GM21526 (cell line): ENCODE results near the gene SOX5.
"Not testable (repeated sequence)": the region's sequence is repeated elsewhere in the genome, so short reads cannot be mapped to it uniquely, and the experiment has no call there.

Source experiments
- ATAC-seq: cut with Tn5 transposase; IDR thresholded peaks from one replicate; pipeline ENCODE4 v1.9.1; 2021; ENCODE audit warnings: moderate library complexity; ENCODE audit not compliant: unreplicated experiment, low FRiP score

SOX5 gene

DNA sequence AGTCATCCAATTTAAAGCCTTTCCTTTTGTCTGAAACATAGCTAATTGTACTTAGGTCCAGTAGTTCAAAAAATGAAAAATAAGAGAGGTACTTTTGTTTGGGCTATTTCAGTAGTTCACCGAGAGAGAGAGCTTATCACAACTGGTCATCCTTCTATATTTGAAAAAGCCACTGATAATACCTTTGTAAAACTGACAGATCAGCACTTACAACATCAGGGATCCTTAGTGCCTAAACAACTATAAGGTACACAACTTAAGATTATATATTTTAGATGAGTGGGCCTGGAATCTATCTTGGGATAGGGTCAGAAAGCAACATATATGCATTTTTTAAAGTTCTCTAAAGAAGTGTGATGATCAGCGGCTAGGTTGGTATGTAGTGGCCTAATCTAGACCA lies 97.9 kb downstream of the SOX5 start:
- ATAC-seq = no peak

DNA sequence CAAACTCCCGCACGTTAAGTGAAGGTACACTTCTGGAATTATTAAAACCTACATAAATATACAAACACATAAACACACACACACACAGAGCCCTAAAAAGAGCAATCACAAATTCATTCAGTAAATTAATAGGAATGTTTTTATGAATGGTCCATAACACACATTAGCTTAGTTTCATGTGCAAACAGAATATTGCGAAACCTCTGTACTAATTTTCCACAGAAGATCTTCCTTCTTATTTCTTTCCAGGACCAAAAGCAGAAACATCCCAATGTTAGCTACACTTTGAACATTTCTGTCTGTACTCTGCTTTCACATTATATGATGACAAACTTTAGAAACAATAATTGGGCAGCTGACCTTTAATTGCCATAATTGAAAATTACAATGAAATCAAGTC lies 101.6 kb downstream of the SOX5 start:
- ATAC-seq = no peak

DNA sequence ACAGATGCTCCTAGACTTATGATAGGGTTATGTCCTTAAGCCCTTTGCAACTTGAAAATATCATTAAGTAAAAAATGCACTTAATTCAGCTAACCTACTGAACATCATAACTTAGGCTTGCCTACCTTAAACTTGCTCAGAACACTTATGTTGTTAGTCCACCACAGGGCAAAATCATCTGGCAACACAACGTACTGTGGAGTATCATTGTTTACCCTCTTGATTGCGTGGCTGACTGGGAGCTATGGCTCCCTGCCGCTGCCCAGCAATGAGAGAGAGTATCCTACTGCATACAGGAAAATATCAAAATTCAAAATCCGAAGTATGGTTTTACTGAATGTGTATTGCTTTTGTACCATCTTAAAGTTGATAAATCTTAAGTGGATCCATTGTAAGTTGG lies 105.5 kb downstream of the SOX5 start:
- ATAC-seq = no peak

DNA sequence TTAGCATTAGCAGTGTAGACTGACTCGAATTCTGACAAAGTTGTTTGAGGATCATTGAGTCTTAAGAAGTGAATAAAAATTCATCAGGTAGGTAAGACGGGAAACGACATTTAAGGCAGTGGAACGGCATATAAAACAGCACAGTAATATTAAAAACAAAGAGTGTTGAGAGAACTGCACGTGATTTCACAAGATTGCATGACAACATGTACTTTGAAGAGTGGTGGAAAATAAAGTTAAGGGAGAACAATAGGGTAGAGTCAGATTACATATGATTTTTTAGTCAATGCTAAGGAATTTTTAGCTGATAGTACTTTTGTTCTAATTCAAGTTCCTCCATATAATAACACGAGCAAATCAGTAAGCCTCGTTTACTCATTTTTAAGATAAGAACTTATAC lies 115.4 kb downstream of the SOX5 start:
- no peak for ATAC-seq

DNA sequence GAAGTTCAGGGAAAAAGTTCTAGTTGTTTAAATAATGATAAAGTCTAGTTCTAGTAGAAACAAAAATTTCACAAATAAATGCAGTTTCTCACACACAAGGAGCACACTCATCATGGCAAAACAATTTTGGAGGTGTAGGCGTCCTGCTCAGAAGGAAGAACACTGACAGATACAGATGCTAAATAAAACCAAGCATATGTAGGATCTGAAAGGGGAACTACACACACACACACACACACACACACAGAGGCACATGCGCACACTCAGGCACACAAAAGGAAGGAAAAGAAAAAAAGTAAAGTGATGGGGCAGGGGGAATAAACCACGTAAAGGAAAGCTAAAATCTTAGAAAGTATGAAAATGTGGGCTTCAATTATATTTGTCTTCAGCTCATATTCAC lies 117.7 kb downstream of the SOX5 start:
- no peak for ATAC-seq

DNA sequence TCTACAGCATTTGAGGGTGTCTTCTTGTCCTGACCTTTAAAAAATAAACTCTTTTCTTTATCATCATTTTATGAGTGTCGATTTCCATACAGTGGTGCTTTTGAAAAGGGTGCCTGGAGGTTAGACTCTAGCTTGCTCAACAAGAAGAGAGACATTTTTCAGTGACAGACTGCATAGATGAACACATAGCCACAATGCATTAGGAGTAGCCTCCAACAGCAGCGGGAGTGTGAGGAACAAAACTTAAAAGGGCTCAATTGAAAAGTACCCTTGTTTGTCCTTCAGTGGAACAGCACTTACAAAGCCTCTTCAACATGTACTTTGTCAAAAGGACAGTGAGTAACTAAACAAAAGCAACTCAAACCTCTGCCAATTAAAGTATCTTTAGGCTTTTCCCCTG lies 119.3 kb downstream of the SOX5 start:
- ATAC-seq = no peak

DNA sequence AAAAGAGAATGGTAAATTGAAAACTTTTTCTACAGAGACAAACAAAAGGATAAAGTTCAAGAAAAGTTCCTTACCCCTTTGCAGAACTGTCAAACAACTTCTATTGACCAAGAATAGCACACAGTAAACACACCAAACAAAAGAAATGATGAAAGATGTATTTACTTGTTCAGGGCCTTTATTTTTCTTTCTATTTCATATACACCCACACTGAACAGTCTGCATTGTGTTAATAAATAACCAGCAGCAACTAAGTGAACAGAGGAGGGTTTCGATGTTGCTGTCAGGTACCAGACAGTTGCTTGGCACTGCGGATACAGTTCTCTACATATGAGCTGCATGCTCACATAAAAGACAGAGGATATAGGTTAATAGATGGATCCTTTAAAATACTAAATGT lies 122.1 kb downstream of the SOX5 start:
- ATAC-seq = no peak

DNA sequence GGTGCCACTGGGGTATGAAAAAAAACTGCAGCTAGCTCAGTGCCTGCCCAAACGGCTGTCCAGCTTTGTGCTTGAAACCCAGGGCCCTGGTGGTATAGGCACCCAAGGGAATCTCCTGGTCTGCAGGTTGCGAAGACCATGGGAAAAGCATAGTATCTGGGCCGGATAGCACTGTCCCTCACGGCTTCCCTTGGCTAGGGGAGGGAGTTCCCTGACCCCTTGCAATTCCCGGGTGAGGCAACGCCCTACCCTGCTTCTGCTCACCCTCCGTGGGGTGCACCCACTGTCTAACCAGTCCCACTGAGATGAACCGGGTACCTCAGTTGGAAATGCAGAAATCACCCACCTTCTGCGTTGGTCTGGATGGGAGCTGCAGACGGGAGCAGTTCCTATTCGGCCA lies 124.3 kb downstream of the SOX5 start:
- ATAC-seq = not testable (repeated sequence)

DNA sequence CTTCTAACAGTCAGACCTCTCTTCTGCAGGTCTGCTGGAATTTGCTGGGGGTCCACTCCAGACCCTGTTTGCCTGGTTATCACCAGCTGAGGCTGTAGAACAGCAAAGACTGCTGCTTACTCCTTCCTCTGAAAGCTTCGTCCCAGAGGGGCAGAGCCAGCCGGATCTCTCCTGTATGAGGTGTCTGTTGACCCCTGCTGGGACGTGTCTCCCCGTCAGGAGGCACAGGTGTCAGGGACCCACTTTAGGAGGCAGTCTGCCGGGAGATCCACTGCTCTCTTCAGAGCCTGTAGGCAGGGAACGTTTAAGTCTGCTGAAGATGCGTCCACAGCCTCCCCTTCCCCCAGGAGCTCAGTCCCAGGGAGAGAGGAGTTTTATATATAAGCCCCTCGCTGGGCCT lies 125.1 kb downstream of the SOX5 start:
- ATAC-seq = no peak

DNA sequence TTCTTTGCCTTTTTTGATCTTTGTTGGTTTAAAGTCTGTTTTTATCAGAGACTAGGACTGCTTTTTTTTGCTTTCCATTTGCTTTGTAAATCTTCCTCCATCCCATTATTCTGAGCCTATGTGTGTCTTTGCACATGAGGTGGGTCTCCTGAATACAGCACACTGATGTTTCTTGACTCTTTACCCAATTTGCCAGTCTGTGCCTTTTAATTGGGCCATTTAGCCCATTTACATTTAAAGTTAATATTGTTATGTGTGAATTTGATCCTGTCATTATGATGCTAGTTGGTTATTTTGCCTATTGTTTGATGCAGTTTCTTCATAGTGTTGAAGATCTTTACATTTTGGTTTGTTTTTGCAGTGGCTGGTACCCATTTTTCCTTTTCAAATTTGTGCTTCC lies 126.6 kb downstream of the SOX5 start:
- ATAC-seq = not testable (repeated sequence)

DNA sequence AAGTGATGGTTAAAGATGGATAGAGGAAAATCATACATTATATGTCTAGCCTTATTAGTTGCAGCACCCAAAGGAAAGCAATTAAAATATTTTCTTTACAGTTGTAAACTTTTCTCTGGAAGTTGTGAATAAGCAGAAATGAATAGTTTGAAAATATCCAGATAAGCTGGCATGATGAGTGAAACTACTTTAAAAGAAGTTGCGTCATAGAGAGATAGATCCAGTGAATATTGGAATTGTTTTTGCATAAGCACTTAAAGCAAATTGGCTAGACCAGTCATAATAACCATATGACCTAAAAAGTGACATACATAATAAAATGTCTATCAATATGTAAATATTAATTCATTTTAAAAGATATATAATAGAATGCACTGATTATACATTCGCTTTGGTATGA lies 132.1 kb downstream of the SOX5 start:
- no peak for ATAC-seq

DNA sequence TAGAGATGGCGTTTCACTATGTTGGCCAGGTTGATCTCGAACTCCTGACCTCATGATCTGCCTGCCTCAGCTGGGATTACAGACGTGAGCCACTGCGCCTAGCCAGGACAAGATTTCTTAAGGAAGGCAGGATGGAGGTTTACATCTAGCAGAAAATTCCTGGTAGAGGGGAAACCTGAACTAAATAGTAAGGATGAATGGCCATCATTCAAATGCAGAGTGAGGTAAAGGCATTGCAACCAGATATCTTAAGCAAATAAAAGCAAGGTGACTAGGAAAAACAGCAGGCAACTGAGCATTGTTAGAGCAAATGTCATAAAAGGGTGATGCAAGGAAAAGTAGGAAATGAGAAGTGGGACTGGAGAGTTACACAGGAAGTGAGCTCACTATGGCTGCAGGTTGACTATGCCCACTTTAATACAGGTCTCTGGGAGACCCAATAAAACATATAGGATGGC lies 133.0 kb downstream of the SOX5 start:
- ATAC-seq = no peak

DNA sequence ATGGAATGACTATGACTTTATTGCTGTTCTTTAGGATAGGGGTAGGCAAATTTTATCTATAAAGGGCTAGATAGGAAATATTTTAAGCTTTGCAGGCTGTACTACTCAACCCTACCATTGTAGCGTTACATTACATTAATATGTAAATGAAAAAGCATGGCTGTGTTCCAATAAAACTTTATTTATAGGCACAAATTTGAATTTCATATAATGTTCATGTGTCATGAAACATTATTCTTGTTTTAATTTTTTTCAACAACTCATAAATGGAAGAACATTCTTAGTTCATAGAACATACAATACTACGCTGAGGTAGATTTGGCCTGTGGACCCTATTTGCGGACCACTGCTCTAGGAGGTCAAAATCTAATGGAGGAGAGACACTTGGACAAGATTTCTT lies 133.7 kb downstream of the SOX5 start:
- no peak for ATAC-seq

DNA sequence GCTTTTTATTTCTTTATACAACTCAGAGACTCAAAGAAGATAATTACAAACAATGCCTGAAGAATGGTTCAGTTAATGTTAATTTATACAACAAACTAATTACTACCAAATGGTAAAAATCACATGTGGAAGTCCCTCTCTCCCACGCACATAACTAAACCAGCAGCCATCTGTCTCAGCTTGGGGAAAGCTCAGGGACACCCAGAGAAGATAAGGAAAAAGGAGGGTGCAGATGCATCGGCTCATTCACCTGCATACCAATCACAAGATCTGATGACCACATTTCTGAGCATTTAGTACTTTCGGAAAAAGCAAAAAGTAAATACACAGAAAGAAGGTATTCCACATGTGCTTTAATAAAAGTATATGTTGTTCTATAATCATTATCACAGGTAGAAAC lies 136.3 kb downstream of the SOX5 start:
- no peak for ATAC-seq

DNA sequence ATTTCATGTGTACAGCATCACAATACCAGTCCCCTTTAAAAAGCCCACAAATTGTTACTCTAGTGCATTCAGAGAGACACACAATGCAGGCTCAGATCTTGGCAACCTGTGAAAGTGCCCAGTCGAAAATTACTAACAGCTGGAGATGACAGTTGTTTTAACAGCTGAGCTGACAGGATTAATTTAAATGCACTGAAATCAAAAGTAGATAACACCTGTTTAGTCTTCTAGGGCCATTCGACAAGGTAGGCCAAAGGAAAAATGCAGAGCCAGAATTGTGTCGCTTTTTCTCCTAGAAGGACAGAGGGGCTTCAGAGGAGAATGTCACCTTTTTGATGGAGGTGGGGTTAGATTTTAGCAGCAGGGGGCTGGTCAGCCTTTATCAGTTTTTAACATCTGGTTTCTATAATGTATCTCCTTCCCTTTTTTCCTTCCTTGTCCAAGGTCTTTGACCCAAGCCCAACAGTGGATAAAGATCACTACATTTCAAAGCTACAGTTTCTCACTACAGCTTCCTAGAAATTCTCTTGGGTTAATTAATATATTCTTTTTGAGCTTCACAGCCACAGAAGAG lies 139.1 kb downstream of the SOX5 start:
- ATAC-seq = no peak

DNA sequence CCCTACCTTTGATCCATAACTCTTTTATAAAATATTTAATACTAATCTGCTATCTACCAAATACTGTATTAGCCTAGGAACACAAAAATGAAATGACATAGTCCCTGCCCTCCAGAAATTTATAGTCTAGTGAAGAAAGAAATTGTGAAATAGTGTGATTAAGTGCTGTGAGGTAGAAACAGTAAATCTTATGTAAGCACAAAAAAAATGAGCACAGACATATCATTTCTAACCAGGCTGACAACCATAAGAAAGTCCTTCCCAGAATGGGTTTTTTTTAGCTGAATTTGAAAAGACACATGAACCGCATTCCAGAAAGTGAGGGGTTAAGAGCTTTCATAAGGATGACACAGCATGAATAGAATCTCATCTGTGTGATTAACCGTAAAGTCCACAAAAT lies 145.9 kb downstream of the SOX5 start:
- ATAC-seq = no peak

DNA sequence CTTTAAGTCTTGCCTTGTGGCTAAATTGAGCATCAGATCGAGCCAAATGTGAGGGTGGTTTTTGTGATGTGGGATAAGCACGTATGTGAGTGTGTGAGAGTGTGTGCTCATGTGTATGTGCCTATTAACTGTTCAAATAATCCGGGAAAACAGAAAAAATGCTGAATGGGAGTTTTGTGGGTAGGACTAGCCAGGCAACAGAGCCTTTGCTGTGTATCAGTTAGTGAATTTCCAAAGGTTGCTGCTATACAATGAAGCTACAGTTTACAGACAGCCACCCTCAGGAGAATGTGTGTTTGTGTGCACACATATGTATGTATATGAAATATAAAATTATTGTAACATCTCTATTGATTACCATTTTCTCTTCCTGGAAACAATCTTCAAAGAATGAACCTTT lies 154.0 kb downstream of the SOX5 start:
- ATAC-seq = no peak

DNA sequence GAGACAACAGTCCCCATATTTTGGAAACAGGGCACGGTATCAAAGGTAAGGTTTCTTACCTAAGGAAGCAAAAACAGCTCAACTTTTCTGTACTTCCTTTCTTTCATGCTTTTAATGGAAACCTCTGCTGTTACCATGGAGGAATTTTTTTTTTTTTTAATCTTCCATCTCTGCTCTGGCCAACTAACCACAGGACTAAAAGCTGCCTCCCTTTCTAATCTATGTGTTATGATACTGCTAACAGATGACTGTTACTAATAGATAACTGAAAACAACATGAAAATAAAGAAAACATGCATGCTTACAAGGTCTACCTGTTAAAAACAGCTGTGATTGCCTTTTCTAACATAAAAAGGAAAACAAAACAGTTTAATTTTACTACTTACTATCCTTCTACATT lies 168.4 kb downstream of the SOX5 start:
- no peak for ATAC-seq

DNA sequence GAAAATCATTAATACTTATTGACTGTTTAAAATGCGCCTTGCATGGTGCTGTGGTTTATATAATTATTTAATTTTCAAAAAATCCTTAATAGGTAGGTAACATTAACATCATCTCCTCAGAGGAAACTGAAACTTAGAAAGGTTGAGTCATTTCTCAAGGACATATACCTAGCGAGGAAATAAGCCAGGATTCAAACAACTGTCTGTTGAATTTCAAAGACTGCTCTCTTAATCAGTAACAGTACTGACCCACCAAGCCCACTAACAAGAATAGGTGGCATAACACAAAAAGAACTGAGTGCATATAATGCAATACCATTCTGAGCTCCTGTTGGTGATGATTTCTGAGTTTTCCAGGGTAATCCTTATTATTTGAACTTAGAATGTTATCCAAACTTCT lies 174.3 kb downstream of the SOX5 start:
- ATAC-seq = no peak

DNA sequence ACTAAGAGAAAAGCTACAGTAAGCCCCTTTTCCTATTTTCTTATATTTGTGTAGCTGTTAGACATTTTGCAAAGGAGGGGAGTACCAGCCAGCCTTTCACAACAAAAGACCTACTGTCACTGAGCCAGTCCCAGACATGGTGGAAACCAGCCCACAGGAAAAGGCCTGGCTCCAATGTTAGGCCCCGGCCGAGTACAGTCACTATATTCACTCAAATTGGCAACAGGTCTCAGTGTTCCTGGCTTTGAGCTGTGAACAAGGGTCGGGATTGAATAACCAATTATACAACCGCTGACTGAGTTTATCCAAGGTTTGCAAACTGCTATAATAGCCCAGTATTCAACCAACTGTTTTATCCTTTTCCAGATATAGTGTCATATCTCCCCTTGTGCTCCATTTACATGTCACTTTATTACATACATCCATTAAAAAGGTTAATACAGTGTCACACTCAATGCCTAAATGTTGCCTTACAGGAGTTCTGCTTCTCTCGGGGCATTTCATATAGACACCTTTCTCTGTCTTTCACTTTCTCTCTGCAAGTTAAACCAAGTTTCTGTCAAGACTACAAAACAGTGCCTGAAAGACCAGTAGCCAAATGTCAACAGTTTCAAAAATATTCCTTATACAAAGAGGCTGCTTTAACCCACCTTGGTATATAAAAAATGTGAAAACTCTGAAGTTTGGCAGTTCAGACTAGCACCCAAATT lies 178.1 kb downstream of the SOX5 start:
- no peak for ATAC-seq

DNA sequence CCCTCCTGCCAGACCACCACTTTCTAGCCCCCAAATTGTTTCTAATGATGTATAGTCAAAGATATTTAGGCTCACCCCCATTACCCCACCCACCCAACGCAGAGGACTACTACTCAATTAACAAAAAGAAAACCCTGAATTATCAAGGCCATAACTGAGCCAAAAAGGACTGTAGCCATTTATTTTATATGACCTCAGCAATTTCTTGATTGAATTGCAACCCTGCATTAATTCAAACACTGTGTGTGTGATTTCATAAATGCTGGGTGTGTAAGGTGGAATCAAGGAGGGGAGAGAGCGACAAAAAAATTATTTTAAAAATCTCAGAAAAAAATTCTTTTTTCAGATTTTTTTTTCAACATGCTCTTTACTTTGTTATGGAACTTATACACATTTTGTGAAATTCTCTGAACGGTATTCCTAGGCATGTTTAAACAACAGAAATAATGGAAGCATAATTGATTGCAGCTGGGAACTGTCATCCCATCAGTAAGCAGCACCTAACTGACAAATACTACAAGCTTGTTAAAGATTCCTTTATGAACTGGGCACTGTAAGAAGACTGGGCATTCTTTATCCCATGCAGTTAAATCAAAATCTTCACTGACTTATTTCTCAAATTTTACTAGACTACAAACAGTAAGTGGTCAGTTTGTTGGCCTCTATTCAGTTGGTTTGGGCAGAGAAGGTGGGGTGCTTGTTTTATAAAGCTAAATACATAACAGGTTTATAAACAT lies 179.1 kb downstream of the SOX5 start:
- ATAC-seq = no peak

DNA sequence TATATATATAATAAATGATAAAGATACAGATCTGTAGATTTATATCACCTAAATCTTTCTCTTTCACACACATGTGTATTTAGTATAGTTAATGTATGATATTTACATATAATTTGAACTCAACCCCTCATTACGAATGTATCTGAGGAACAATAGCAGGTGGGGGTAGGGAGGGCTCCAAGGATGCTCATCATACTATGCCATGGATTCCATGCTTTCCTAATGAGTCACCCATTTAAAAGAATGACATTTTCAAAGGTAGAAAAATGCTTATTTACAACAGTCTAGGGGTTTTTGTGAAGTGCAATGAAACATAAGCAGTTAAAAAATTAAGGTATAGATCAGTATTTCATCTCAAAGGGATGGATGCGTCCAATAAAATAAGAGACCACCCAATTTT lies 181.6 kb downstream of the SOX5 start:
- no peak for ATAC-seq
